C4-2B (cell line): ENCODE data around the gene PTK7.

Source experiments
- H3K27ac ChIP-seq: fragments of 450-650 bp; 2 replicates; pipeline ENCODE4 v1.5.1; 2017
- CTCF ChIP-seq: fragments of 450-650 bp; conservative IDR thresholded peaks from 2 replicates; pipeline ENCODE4 v1.5.1; 2017; ENCODE audit warnings: mild to moderate bottlenecking
- ZFX ChIP-seq: fragments of 450-650 bp; IDR thresholded peaks from 2 replicates; pipeline ENCODE4 v1.6.1; 2017

The PTK7 gene

DNA sequence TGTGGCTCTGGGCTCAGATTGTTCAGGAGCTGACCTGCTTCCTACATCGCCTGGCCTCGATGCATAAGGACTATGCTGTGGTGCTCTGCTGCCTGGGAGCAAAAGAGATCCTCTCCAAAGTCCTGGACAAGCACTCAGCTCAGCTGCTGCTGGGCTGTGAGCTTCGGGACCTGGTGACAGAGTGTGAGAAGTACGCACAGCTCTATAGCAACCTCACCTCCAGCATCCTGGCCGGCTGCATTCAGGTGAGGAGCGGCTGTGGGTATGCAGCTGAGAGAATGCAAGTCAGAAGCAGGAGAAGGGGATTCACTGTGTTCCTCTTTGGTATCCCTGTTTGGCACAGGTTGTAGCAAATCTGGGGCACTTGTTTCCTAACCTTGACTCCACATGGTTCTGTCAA lies 123.8 kb downstream of the PTK7 start:
- no peak overlapping the region for H3K27ac ChIP-seq
- TF ChIP-seq ZFX (no peak), CTCF (no peak)

DNA sequence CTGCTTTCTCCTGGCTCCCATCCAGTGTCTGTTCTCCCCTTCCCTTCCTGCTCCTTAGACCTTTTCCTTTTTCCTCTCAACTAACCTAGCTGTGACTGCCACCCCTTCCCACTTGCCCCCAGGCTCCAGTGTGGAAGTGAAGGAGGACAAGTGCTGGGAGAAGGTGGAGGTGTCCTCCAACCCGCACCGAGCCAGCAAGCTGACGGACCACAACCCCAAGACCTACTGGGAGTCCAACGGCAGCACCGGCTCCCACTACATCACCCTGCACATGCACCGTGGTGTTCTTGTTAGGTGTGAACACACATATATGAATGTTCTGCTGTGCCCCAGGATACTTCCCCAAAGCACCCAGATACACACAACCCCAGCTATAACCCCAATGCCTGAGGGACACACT lies 124.4 kb downstream of the PTK7 start:
- no peak for TF ChIP-seq CTCF
- TF ChIP-seq ZFX: no peak
- no peak overlapping the region for H3K27ac ChIP-seq

GRCh38 chr6:43202451-43202850 lies 126.3 kb downstream of the PTK7 start:
- no peak for TF ChIP-seq CTCF
- TF ChIP-seq ZFX: no peak
- no peak overlapping the region for H3K27ac ChIP-seq

- no peak overlapping the region for H3K27ac ChIP-seq
- TF ChIP-seq CTCF: no peak
- no peak for TF ChIP-seq ZFX
Measured at GRCh38 chr6:43203029-43203717, 127.1 kb downstream of the PTK7 start.

DNA sequence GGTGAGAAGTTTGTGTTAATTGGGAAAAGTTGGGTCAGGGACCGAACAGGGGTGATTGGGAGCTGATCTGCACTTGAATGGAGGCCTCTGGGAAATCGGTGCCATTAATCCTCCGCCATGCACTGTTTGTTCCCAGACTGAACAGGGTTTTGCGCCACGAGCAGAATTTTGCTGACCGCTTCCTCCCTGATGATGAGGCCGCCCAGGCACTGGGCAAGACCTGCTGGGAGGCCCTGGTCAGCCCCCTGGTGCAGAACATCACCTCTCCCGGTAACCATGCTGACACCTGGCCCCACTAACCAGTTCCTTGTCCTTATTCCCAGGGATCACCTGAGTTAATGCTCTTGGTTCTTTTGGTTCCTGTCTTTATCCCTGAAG lies 127.6 kb downstream of the PTK7 start:
- no peak overlapping the region for H3K27ac ChIP-seq
- no peak for TF ChIP-seq ZFX
- TF ChIP-seq CTCF: no peak

- H3K27ac ChIP-seq: no peak overlapping the region
- TF ChIP-seq CTCF (no peak), ZFX (no peak)
Measured at GRCh38 chr6:43204271-43205105, 128.4 kb downstream of the PTK7 start.

GRCh38 chr6:43205849-43206248 lies 129.7 kb downstream of the PTK7 start:
- TF ChIP-seq CTCF (no peak), ZFX (no peak)
- no peak overlapping the region for H3K27ac ChIP-seq
